GM12878 (cell line): ENCODE measurements around the gene CYP46A1. TPM values are rescaled to one million over a fixed set of nuclear protein-coding genes. Genes with fewer than 3 reads are reported as not detected.

ENCODE experiments used
- ATAC-seq: fragments of 200-7000 bp; cut with Tn5 transposase; 3 replicates; pipeline ENCODE4 v1.9.1; 2020; ENCODE audit warnings: mild to moderate bottlenecking, moderate library complexity
- BruUV-seq: library from RNA; stranded (reverse); fragments of 400-500 nt; replicated peaks from 2 replicates; lab custom pipeline; 2021; lab: Mats Ljungman, UMichigan
- CTCF ChIA-PET: fragments of 300-600 bp; sonication (Branson Sonifier 250); formaldehyde crosslinking; extraction: SDS; loops from one replicate; lab custom pipeline; 2021; ENCODE audit warnings: inconsistent platforms; lab: Yijun Ruan, JAX
- POLR2A ChIA-PET: fragments of 350-600 bp; formaldehyde crosslinking; extraction: SDS; loops from one replicate; lab custom pipeline; 2021; ENCODE audit warnings: inconsistent platforms; lab: Charles Lee
- RAD21 ChIA-PET: fragments of 300-600 bp; sonication (Branson Sonifier 250); formaldehyde crosslinking; loops from one replicate; lab custom pipeline; 2023; ENCODE audit warnings: antibody characterized with exemption; ENCODE audit not compliant: unreplicated experiment; lab: Charles Lee
- SMC1A ChIA-PET: fragments of 300-600 bp; sonication (Branson Sonifier 250); formaldehyde crosslinking; loops from one replicate; lab custom pipeline; 2023; ENCODE audit not compliant: unreplicated experiment, uncharacterized antibody; lab: Charles Lee
- DNase-seq: peaks from one replicate; pipeline ENCODE4 v3.0.0-alpha.2; 2011; ENCODE audit warnings: low read depth, low spot score
- FAIRE-seq: peaks from 3 replicates; lab custom pipeline; 2011; peaks lifted over from hg19 to GRCh38; lab: Jason Lieb, UNC
- H2AFZ ChIP-seq: 2 replicates; pipeline ENCODE4 v1.6.0; 2011; ENCODE audit warnings: low read depth, low read length, control low read depth; ENCODE audit not compliant: control insufficient read depth
- H3K27ac ChIP-seq: 2 replicates; pipeline ENCODE4 v1.5.1; 2011; ENCODE audit warnings: control low read depth; ENCODE audit not compliant: control insufficient read depth, insufficient read depth
- H3K27me3 ChIP-seq, 2 experiments: replicated peaks in 1 of 2; 2 replicates each; pipeline versions ENCODE4 v1.6.0 to v1.6.1; 2011; ENCODE audit warnings: low read length in 1 of 2; ENCODE audit not compliant: control insufficient read depth in 2 of 2, insufficient read depth in 2 of 2
- H3K36me3 ChIP-seq, 2 experiments: 2 replicates each; pipeline ENCODE4 v1.5.1; 2011; ENCODE audit warnings: low read length in 1 of 2; ENCODE audit not compliant: control insufficient read depth in 2 of 2, insufficient read depth in 2 of 2
- H3K4me1 ChIP-seq: 2 replicates; pipeline ENCODE4 v1.6.1; 2011; ENCODE audit warnings: mild to moderate bottlenecking, low read length, moderate library complexity, mixed read lengths; ENCODE audit not compliant: control insufficient read depth, insufficient read depth
- H3K4me2 ChIP-seq: 2 replicates; pipeline ENCODE4 v1.6.0; 2011; ENCODE audit warnings: control low read depth; ENCODE audit not compliant: control insufficient read depth, insufficient read depth
- H3K4me3 ChIP-seq: fragments of 200-600 bp; sonication (generic); 2 replicates; pipeline ENCODE4 v1.5.1; 2016
- H3K79me2 ChIP-seq: 2 replicates; pipeline ENCODE4 v1.6.0; 2011; ENCODE audit warnings: low read length; ENCODE audit not compliant: control insufficient read depth, insufficient read depth
- H3K9ac ChIP-seq: 2 replicates; pipeline ENCODE4 v1.8.0; 2011; ENCODE audit warnings: low read length, control low read depth, mixed read lengths; ENCODE audit not compliant: control insufficient read depth, insufficient read depth
- H3K9me3 ChIP-seq: replicated peaks from 3 replicates; pipeline ENCODE4 v1.5.1; 2011; ENCODE audit warnings: mild to moderate bottlenecking, low read length; ENCODE audit not compliant: control insufficient read depth, insufficient read depth
- H4K20me1 ChIP-seq: 2 replicates; pipeline ENCODE4 v1.6.0; 2011; ENCODE audit not compliant: control insufficient read depth, insufficient read depth
- CHD1 ChIP-seq: IDR thresholded peaks from 2 replicates; pipeline ENCODE4 v1.6.1; 2012; ENCODE audit warnings: low read depth, low read length, improper control_type of control experiment
- EED ChIP-seq: sonication (generic); IDR thresholded peaks from 2 replicates; pipeline ENCODE4 v1.6.1; 2016; ENCODE audit warnings: antibody characterized with exemption, low read depth
- GABPA ChIP-seq: IDR thresholded peaks from 2 replicates; pipeline ENCODE4 v1.6.1; 2014; ENCODE audit warnings: antibody characterized with exemption, low read depth, mild to moderate bottlenecking, inconsistent platforms
- HCFC1 ChIP-seq: fragments of 150-350 bp; IDR thresholded peaks from 2 replicates; pipeline ENCODE4 v1.6.1; 2014; ENCODE audit warnings: low read length
- KDM1A ChIP-seq: fragments of 200-600 bp; sonication (generic); IDR thresholded peaks from 2 replicates; pipeline ENCODE4 v1.6.1; 2016; ENCODE audit warnings: borderline replicate concordance
- KLF5 ChIP-seq: fragments of 450-650 bp; IDR thresholded peaks from 2 replicates; pipeline ENCODE4 v1.6.1; 2014; ENCODE audit warnings: mild to moderate bottlenecking; ENCODE audit not compliant: partially characterized antibody
- MEF2B ChIP-seq: fragments of 450-650 bp; IDR thresholded peaks from 2 replicates; pipeline ENCODE4 v1.6.1; 2018; ENCODE audit warnings: mild to moderate bottlenecking, moderate library complexity; ENCODE audit not compliant: partially characterized antibody, poor library complexity, severe bottlenecking
- MTA3 ChIP-seq: IDR thresholded peaks from 2 replicates; pipeline ENCODE4 v1.6.1; 2012; ENCODE audit warnings: low read length, inconsistent platforms, borderline replicate concordance
- NBN ChIP-seq: fragments of 450-650 bp; IDR thresholded peaks from 2 replicates; pipeline ENCODE4 v1.6.1; 2016
- NFYB ChIP-seq: IDR thresholded peaks from 2 replicates; pipeline ENCODE4 v1.6.1; 2011; ENCODE audit warnings: low read depth, mild to moderate bottlenecking, low read length, improper control_type of control experiment, moderate library complexity; ENCODE audit not compliant: insufficient read depth
- POU2F2 ChIP-seq: IDR thresholded peaks from 3 replicates; pipeline ENCODE4 v1.6.1; 2011; ENCODE audit warnings: low read depth, mild to moderate bottlenecking, low read length, borderline replicate concordance
- RB1 ChIP-seq: fragments of 450-650 bp; formaldehyde crosslinking; IDR thresholded peaks from 2 replicates; pipeline ENCODE4 v1.6.1; 2017; ENCODE audit warnings: mild to moderate bottlenecking, borderline replicate concordance
- RELA ChIP-seq: fragments of 450-650 bp; IDR thresholded peaks from 2 replicates; pipeline ENCODE4 v1.8.0; 2014; ENCODE audit warnings: borderline replicate concordance; ENCODE audit not compliant: partially characterized antibody
- RUNX3 ChIP-seq: IDR thresholded peaks from 2 replicates; pipeline ENCODE4 v1.6.1; 2012; ENCODE audit warnings: low read length, inconsistent platforms
- STAT1 ChIP-seq: fragments of 450-650 bp; conservative IDR thresholded peaks from 2 replicates; pipeline ENCODE4 v1.6.1; 2014; ENCODE audit warnings: antibody characterized with exemption, mild to moderate bottlenecking
- TBL1XR1 ChIP-seq: IDR thresholded peaks from 2 replicates; pipeline ENCODE4 v1.6.1; 2012; ENCODE audit warnings: low read depth, low read length, improper control_type of control experiment
- ZNF274 ChIP-seq: IDR thresholded peaks from one replicate; pipeline ENCODE4 v1.8.0; 2011; ENCODE audit not compliant: insufficient read length, insufficient read depth
- WGBS: methylation state at CpG from one replicate; pipeline ENCODE4 v1.1.6; 2016; ENCODE audit warnings: low lambda C conversion rate; ENCODE audit not compliant: insufficient replicate concordance, insufficient coverage; ENCODE audit errors: missing lambda C conversion rate; 5-methylcytosine and 5-hydroxymethylcytosine counted together
- in situ Hi-C: fragments of 300-500 bp; cut with MboI; formaldehyde crosslinking; loops from 9 replicates; pipeline ENCODE4 v1.14.3; 2018; ENCODE audit warnings: mixed read lengths
- intact Hi-C: fragments of 100-400 bp; cut with micrococcal nuclease; formaldehyde crosslinking; loops from one replicate; pipeline ENCODE4 v1.14.2; 2022; ENCODE audit not compliant: unreplicated experiment
- polyA plus RNA-seq, 11 experiments: library from polyadenylated mRNA; depleted of rRNA in 4 of 11; unstranded in 6 of 11; stranded (reverse) in 5 of 11; fragments of >200 nt; fragmentation: Nextera tagmentation in 4 of 11; fragmentation: Illumina TruSeq in 1 of 11; extraction: Ambion mirVana in 4 of 11; extraction: Trizol in 1 of 11; gene quantifications; 1 replicate in 1 of 11; 2 replicates in 10 of 11; pipeline versions ENCODE4 v1.2.1 to v1.2.3, GENCODE V29; 2011 to 2016; ENCODE audit warnings: inconsistent platforms in 2 of 11, missing spikeins in 2 of 11, low read depth in 1 of 11
- total RNA-seq, 4 experiments: library from RNA; depleted of rRNA in 3 of 4; stranded (reverse); fragments of >200 nt in 3 of 4; fragmentation: Illumina TruSeq in 1 of 4; extraction: Trizol in 1 of 4; gene quantifications; 2 replicates each; pipeline versions ENCODE4 v1.2.1 to v1.2.3, GENCODE V29; 2013 to 2021
- TF ChIP-seq, protein P1 (sequence below): IDR thresholded peaks from 2 replicates; pipeline ENCODE4 v1.6.1; 2011; ENCODE audit warnings: low read depth, low read length, improper control_type of control experiment, borderline replicate concordance
- TF ChIP-seq, protein P2 (sequence below): IDR thresholded peaks from 2 replicates; pipeline ENCODE4 v1.6.1; 2012; ENCODE audit warnings: improper control_type of control experiment, low read depth, low read length; ENCODE audit not compliant: insufficient replicate concordance

Gene CYP46A1
- total and polyA plus RNA-seq, 10 of the 15 experiments (the other 5 are each of a cell fraction or from before 2014, with no cell fraction given) = 0.04 to 0.11 TPM; not detected in 8

DNA sequence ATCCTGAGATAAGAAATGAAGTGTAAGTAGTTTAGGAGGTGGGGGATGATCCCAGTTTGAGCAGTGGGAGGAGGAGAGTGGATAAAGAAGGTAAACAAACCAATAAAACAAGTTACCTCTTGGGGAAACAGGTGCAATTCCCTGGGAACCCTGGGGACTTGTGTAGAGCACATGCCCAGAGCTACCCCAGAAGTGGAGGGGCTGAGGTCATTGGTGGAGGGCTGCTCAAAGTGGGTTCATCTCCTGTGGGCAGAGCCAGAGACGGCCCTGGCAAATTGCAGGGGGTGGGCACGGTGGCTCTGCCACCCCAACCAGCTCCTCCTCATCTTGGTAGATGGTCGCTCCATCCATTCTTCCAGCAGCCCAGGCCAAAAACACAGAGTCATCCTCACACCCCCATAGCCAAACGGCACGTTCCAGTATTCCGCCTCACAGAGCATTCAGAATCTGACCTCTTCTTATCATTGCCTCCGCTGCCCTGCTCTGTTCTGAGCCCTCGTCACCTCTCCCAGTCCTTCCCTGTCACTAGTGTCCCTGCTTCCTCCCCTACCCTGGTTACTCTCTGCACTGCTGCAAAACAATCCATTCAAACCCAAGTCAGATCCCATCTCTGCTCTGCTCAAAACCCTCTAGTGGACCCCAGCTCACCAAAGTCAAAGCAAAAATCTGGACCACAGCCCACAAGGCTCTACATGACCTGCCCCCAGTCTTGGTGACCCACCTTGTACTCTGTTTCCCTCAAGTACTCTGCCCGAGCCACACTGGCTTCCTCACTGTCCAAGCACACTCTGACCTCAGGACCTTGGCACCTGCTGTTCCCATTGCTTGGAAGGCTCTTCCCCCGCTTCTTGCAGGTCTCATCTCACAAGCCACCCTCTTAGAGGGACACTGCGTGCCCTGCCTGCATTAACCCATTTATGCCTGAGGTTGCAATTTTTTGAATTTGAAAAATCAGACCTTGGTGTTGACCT lies 5.5 kb downstream of the CYP46A1 start:
- SMC1A ChIA-PET = no interaction called here
- Histone ChIP-seq H3K4me2 (no peak overlapping the region), H3K4me1 (no peaks in the 10 kb centered on the region; the same call in 1 of the 2 replicates), H3K4me3 (no peak overlapping the region), H2AFZ (no peak overlapping the region), H3K9me3 (no peaks in the 10 kb centered on the region), H3K9ac (no peak overlapping the region), H3K27me3 (peaks cover 0 to 2% of the 10 kb centered on the region in 2 experiments), H3K27ac (no peak overlapping the region), H3K79me2 (no peaks in the 10 kb centered on the region), H3K36me3 (no peaks in the 10 kb centered on the region), H4K20me1 (no peaks in the 10 kb centered on the region; the same call in 1 of the 2 replicates)
- POLR2A ChIA-PET = no interaction called here
- no TSS peak for BruUV-seq
- TF ChIP-seq NBN (no peak), POU2F2 (no peak), KLF5 (no peak), GABPA (no peak), KDM1A (no peak), RELA (no peak), EED (no peak), MEF2B (no peak), STAT1 (no peak), RB1 (no peak), CHD1 (no peak), NFYB (no peak), RUNX3 (no peak), HCFC1 (no peak), TBL1XR1 (no peak), MTA3 (no peak), ZNF274 (no peak)
- TF ChIP-seq, protein P1, sequence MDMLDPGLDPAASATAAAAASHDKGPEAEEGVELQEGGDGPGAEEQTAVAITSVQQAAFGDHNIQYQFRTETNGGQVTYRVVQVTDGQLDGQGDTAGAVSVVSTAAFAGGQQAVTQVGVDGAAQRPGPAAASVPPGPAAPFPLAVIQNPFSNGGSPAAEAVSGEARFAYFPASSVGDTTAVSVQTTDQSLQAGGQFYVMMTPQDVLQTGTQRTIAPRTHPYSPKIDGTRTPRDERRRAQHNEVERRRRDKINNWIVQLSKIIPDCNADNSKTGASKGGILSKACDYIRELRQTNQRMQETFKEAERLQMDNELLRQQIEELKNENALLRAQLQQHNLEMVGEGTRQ = no peak
- TF ChIP-seq, protein P2, sequence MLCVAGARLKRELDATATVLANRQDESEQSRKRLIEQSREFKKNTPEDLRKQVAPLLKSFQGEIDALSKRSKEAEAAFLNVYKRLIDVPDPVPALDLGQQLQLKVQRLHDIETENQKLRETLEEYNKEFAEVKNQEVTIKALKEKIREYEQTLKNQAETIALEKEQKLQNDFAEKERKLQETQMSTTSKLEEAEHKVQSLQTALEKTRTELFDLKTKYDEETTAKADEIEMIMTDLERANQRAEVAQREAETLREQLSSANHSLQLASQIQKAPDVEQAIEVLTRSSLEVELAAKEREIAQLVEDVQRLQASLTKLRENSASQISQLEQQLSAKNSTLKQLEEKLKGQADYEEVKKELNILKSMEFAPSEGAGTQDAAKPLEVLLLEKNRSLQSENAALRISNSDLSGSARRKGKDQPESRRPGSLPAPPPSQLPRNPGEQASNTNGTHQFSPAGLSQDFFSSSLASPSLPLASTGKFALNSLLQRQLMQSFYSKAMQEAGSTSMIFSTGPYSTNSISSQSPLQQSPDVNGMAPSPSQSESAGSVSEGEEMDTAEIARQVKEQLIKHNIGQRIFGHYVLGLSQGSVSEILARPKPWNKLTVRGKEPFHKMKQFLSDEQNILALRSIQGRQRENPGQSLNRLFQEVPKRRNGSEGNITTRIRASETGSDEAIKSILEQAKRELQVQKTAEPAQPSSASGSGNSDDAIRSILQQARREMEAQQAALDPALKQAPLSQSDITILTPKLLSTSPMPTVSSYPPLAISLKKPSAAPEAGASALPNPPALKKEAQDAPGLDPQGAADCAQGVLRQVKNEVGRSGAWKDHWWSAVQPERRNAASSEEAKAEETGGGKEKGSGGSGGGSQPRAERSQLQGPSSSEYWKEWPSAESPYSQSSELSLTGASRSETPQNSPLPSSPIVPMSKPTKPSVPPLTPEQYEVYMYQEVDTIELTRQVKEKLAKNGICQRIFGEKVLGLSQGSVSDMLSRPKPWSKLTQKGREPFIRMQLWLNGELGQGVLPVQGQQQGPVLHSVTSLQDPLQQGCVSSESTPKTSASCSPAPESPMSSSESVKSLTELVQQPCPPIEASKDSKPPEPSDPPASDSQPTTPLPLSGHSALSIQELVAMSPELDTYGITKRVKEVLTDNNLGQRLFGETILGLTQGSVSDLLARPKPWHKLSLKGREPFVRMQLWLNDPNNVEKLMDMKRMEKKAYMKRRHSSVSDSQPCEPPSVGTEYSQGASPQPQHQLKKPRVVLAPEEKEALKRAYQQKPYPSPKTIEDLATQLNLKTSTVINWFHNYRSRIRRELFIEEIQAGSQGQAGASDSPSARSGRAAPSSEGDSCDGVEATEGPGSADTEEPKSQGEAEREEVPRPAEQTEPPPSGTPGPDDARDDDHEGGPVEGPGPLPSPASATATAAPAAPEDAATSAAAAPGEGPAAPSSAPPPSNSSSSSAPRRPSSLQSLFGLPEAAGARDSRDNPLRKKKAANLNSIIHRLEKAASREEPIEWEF = no peak
- in situ Hi-C loops = no loop called here
- 21% methylated on average over 11 of the region's 11 CpGs for WGBS
- no peak for FAIRE-seq
- RAD21 ChIA-PET = no interaction called here
- CTCF ChIA-PET = interaction anchor here (0.7 to 1.2 kb wide), 5 partner anchors 8 to 23 kb away, joined by 3 to 4 read pairs (median 3); no protein-coding TSS in a partner anchor
- no peak for DNase-seq
- intact Hi-C loops = no loop called here
- no peak for ATAC-seq
